Duodenal mucosa (tissue), 2 donors: ENCODE data around the gene PRIM2.
"Not testable (repeated sequence)": the region's sequence is repeated elsewhere in the genome, so short reads cannot be mapped to it uniquely, and the experiment has no call there.

Source experiments
- H3K27ac ChIP-seq: one replicate; pipeline ENCODE4 v1.7.0; 2013; ENCODE audit warnings: low read depth, low read length
- H3K27me3 ChIP-seq, 2 donors: one replicate each; pipeline ENCODE4 v1.7.0; 2013; ENCODE audit warnings: low read length in 2 of 2, control low read depth in 1 of 2; ENCODE audit not compliant: insufficient read depth in 2 of 2, control insufficient read depth in 1 of 2
- H3K36me3 ChIP-seq, 2 donors: one replicate each; pipeline ENCODE4 v1.7.0; 2013; ENCODE audit warnings: low read length in 2 of 2, control low read depth in 1 of 2; ENCODE audit not compliant: insufficient read depth in 2 of 2, control insufficient read depth in 1 of 2
- H3K4me1 ChIP-seq, 2 donors: one replicate each; pipeline ENCODE4 v1.7.0; 2013; ENCODE audit warnings: low read length in 2 of 2, control low read depth in 1 of 2; ENCODE audit not compliant: insufficient read depth in 2 of 2, control insufficient read depth in 1 of 2
- H3K4me3 ChIP-seq, 2 donors: one replicate each; pipeline ENCODE4 v1.7.0; 2013; ENCODE audit warnings: low read length in 2 of 2, low read depth in 1 of 2
- H3K9ac ChIP-seq, 2 donors: one replicate each; pipeline ENCODE4 v1.7.0; 2013; ENCODE audit warnings: low read length in 2 of 2, low read depth in 1 of 2
- H3K9me3 ChIP-seq, 2 donors: one replicate each; pipeline ENCODE4 v1.7.0; 2013; ENCODE audit warnings: low read length in 2 of 2, control low read depth in 1 of 2; ENCODE audit not compliant: control insufficient read depth in 1 of 2

Gene PRIM2

GRCh38 chr6:57435475-57436160, 118.2 kb downstream of the PRIM2 start:
- Histone ChIP-seq H3K27ac (no peak overlapping the region), H3K4me1 (no peaks in the 10 kb centered on the region), H3K9me3 (no peaks in the 10 kb centered on the region), H3K36me3 (no peaks in the 10 kb centered on the region), H3K27me3 (no peaks in the 10 kb centered on the region), H3K4me3 (no peak overlapping the region), H3K9ac (no peak overlapping the region)

DNA sequence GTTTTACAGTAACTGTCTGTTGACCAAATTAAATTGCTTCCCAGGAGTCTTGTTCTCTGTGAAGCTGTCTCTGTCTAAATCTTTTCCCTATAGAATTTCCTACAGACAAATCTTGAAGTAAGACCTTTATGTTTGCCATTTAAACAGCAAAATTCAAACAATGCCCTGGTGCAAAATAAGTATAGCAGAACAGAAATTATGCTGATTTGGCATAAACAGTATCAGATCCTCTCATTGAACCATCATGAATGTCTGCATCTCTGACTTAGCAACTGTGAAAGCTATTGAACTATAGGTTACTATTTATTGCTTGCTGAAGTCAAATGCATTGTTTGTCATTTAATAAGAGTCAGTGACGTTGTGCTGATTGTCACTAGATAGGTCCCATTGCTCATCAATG, 123.3 kb downstream of the PRIM2 start:
- not testable (repeated sequence) for H3K4me3 ChIP-seq, H3K9ac ChIP-seq

GRCh38 chr6:57442133-57442532, 124.7 kb downstream of the PRIM2 start:
- not testable (repeated sequence) for H3K27ac ChIP-seq, H3K4me1 ChIP-seq, H3K27me3 ChIP-seq, H3K4me3 ChIP-seq, H3K36me3 ChIP-seq, H3K9me3 ChIP-seq, H3K9ac ChIP-seq

More for the DNA sequence above, 123.3 kb downstream of the PRIM2 start:
- H3K27ac ChIP-seq, H3K9me3 ChIP-seq, H3K36me3 ChIP-seq, H3K27me3 ChIP-seq, H3K4me1 ChIP-seq: not testable (repeated sequence)

- H3K27ac ChIP-seq, H3K27me3 ChIP-seq, H3K9me3 ChIP-seq, H3K9ac ChIP-seq, H3K4me1 ChIP-seq, H3K4me3 ChIP-seq, H3K36me3 ChIP-seq: not testable (repeated sequence)
These were observed 125.8 kb downstream of the PRIM2 start for GRCh38 chr6:57443181-57443580.

- H3K27ac ChIP-seq, H3K4me1 ChIP-seq, H3K9me3 ChIP-seq, H3K36me3 ChIP-seq, H3K9ac ChIP-seq, H3K27me3 ChIP-seq, H3K4me3 ChIP-seq: not testable (repeated sequence)
These were observed 127.4 kb downstream of the PRIM2 start for GRCh38 chr6:57444787-57445186.

GRCh38 chr6:57445379-57445778, 127.9 kb downstream of the PRIM2 start:
- not testable (repeated sequence) for H3K27me3 ChIP-seq, H3K9ac ChIP-seq, H3K9me3 ChIP-seq, H3K27ac ChIP-seq, H3K4me1 ChIP-seq, H3K4me3 ChIP-seq, H3K36me3 ChIP-seq

DNA sequence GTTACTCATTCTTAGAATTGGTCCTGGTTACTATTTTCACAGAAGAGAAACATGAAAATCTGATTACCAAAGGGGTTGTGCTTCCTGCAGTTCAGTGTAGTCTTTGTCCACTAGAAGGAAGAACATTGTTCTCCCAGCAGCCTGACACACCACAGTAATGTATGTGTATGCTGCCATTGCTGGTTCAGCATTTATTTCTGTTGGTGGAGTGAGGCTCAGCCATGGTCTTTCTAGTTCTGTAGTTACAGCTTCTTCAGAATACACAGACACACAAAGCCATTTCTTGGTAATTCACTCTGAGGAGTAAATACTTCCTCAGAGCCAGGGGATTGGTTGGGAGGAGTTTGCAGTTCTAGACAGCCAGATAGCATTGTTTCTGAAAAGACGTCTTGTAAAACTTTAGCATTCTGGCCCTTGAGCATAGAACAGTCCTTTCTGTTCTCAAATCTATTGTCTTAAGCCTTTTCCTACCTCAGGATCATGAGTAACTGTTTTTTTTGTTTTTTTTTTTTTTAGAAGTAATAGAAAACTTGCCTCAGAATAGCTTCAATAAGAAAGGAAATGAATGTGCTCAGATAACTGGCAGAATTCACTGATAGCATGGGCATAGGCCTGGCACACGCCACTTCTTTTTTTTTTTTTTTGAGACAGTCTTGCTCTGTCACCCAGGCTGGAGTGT, 128.5 kb downstream of the PRIM2 start:
- H3K36me3 ChIP-seq, H3K27ac ChIP-seq: not testable (repeated sequence)

DNA sequence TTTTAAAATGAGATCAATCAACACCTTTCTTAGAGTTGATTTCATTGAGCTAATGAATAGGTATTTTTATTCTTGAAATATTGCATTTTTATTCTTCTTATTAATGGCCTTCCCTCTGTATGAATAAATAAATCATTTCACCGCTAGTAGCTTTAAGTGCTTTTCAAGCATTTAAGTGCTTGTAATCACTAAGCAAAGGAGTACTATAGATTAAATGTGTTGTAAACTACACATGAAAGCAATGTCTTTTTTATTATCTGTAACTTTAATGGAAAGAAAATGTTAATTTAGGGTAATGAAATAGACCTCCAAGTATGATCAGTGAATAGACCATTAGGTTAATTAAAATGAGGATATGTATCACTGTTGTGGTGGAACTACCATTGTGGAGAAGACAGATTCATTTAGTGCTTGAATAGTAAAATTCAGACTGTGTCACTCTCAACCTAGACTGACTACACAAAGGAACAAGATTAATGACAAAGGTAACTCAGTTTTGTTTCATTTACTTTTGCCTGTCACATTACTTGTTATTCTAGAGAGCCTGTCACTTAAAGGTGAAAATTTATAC, 132.2 kb downstream of the PRIM2 start:
- H3K27ac ChIP-seq, H3K9ac ChIP-seq, H3K9me3 ChIP-seq, H3K4me3 ChIP-seq, H3K4me1 ChIP-seq, H3K27me3 ChIP-seq, H3K36me3 ChIP-seq: not testable (repeated sequence)

More for the DNA sequence above, 128.5 kb downstream of the PRIM2 start:
- not testable (repeated sequence) for H3K4me3 ChIP-seq, H3K27me3 ChIP-seq, H3K9ac ChIP-seq, H3K4me1 ChIP-seq, H3K9me3 ChIP-seq

GRCh38 chr6:57459781-57460180, 142.4 kb downstream of the PRIM2 start:
- H3K36me3 ChIP-seq, H3K27me3 ChIP-seq, H3K9me3 ChIP-seq, H3K9ac ChIP-seq, H3K4me3 ChIP-seq, H3K27ac ChIP-seq, H3K4me1 ChIP-seq: not testable (repeated sequence)

DNA sequence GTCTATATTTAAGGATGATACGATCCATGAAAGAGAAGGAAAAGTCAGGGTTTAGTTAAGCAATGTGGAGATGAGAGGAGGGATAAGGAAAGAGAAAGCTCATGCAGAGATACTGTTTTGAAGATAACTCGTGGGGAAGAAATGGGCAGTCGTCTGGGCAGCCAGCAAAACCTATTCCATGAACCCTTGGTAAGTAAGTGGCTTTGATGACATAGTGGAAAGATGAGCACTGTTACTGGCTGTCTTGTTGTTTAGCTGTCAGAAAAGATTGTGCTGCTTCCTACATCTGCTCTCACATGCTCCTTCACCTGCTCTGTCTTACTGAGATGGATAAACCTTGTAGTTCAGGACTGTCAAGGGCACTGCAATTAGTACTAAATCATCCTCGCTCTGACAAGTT, 143.6 kb downstream of the PRIM2 start:
- H3K36me3 ChIP-seq, H3K9ac ChIP-seq, H3K27ac ChIP-seq, H3K9me3 ChIP-seq, H3K4me1 ChIP-seq, H3K4me3 ChIP-seq, H3K27me3 ChIP-seq: not testable (repeated sequence)
